Gastroesophageal sphincter (tissue), 4 donors: ENCODE measurements around the gene LRP10. TPM values are rescaled to one million over a fixed set of nuclear protein-coding genes. Genes with fewer than 3 reads are reported as not detected.
"Not testable (repeated sequence)": the region's sequence is repeated elsewhere in the genome, so short reads cannot be mapped to it uniquely, and the experiment has no call there.

Experiments used
- ATAC-seq: fragments of 150-250 bp; one replicate; pipeline ENCODE4 v1.9.1; 2016; ENCODE audit warnings: mild to moderate bottlenecking, moderate library complexity
- H3K27ac ChIP-seq, 4 donors: fragments of 200-600 bp; sonication (generic) in 3 of 4; 1 replicate in 3 of 4; 2 replicates in 1 of 4; pipeline ENCODE4 v1.5.1; 2016 to 2019
- H3K27me3 ChIP-seq: fragments of 200-600 bp; sonication (generic); one replicate; pipeline ENCODE4 v1.5.1; 2019
- H3K36me3 ChIP-seq, 2 donors: fragments of 200-600 bp; sonication (generic); one replicate each; pipeline ENCODE4 v1.5.1; 2019; ENCODE audit warnings: control low read depth in 1 of 2
- H3K4me1 ChIP-seq, 3 donors: fragments of 200-600 bp; sonication (generic); 1 replicate in 2 of 3; 2 replicates in 1 of 3; pipeline ENCODE4 v1.5.1; 2016 to 2019; ENCODE audit warnings: control low read depth in 2 of 3
- H3K4me3 ChIP-seq, 2 donors: fragments of 200-600 bp; sonication (generic); one replicate each; pipeline ENCODE4 v1.5.1; 2019; ENCODE audit warnings: mild to moderate bottlenecking in 1 of 2, moderate library complexity in 1 of 2
- H3K9me3 ChIP-seq, 3 donors: fragments of 200-600 bp; sonication (generic); one replicate each; pipeline ENCODE4 v1.5.1; 2017 to 2019; ENCODE audit warnings: control low read depth in 2 of 3
- EP300 ChIP-seq: sonication (generic); formaldehyde crosslinking; IDR thresholded peaks from one replicate; pipeline ENCODE4 v1.6.1; 2017; ENCODE audit warnings: antibody characterized with exemption, mild to moderate bottlenecking
- POLR2A ChIP-seq, 2 donors: fragments of 450-650 bp; IDR thresholded peaks; one replicate each; pipeline ENCODE4 v1.6.1; 2017; ENCODE audit warnings: antibody characterized with exemption in 2 of 2, mild to moderate bottlenecking in 2 of 2, moderate library complexity in 1 of 2
- POLR2AphosphoS5 ChIP-seq: sonication (generic); formaldehyde crosslinking; IDR thresholded peaks from one replicate; pipeline ENCODE4 v1.6.1; 2017; ENCODE audit warnings: antibody characterized with exemption
- WGBS, 2 donors: methylation state at CpG; one replicate each; pipeline ENCODE4 v1.1.5; 2018; ENCODE audit warnings: low coverage in 1 of 2; 5-methylcytosine and 5-hydroxymethylcytosine counted together
- total RNA-seq, 4 donors: library from RNA; depleted of rRNA; stranded (reverse); fragments of >200 nt; gene quantifications; one replicate each; pipeline ENCODE4 v1.1.0, GENCODE V29; 2016
- TF ChIP-seq, protein P1 (sequence below), 4 experiments: fragments of 200-600 bp in 2 of 4; fragments of 450-650 bp in 2 of 4; sonication (generic) in 1 of 4; IDR thresholded peaks; one replicate each; pipeline ENCODE4 v1.5.1; 2017 to 2019; ENCODE audit warnings: antibody characterized with exemption in 4 of 4, mild to moderate bottlenecking in 2 of 4, moderate library complexity in 2 of 4

Gene LRP10
- total RNA-seq, 4 donors from 2014 or later = 123 to 257 (median 163) TPM

DNA sequence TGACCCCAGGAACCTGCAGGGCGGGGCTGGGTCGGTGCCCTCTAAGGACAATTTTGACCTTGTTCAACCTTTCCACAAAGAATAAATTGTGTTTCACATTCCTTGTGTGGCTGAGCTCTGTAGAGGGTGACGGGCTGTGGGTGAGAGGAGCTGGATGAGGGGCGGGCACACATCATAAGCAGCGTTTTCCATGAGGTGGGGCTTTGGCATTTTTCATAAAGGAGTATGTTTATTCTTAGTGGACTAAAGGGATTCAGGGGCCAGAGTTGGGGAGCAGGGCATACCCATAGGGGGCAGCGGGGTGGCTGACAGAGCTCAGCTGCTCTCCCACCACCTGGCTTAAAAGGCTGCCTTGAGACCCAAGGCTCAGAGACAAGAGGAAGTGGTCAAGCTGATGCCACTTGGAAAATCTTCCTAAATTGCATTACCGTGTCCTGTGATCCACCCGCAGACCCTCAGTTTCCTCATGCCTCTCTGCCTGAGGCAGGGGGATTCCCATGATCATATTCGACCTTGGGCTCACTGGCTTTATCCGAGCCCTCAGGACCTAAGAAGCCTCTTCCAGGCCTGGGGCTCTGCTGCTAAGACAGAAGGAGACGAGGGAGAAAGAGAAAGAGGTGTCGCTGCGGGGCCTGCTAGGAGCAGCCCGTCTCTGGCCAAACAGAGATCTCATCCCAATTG, 23.7 kb upstream of the LRP10 start:
- H3K36me3 ChIP-seq = peaks cover 0 to 43% of the 10 kb centered on the region in 2 donors
- no peaks in the 10 kb centered on the region for H3K9me3 ChIP-seq
- WGBS, 2 donors = 11 to 31% methylated on average over 6 to 8 of the region's 14 CpGs
- H3K27ac ChIP-seq = peak overlapping the region; percentile 66 to 92 (median 88)
- H3K4me3 ChIP-seq = peak overlapping the region in 1 of 2 donors; percentile 18
- TF ChIP-seq, protein P1, sequence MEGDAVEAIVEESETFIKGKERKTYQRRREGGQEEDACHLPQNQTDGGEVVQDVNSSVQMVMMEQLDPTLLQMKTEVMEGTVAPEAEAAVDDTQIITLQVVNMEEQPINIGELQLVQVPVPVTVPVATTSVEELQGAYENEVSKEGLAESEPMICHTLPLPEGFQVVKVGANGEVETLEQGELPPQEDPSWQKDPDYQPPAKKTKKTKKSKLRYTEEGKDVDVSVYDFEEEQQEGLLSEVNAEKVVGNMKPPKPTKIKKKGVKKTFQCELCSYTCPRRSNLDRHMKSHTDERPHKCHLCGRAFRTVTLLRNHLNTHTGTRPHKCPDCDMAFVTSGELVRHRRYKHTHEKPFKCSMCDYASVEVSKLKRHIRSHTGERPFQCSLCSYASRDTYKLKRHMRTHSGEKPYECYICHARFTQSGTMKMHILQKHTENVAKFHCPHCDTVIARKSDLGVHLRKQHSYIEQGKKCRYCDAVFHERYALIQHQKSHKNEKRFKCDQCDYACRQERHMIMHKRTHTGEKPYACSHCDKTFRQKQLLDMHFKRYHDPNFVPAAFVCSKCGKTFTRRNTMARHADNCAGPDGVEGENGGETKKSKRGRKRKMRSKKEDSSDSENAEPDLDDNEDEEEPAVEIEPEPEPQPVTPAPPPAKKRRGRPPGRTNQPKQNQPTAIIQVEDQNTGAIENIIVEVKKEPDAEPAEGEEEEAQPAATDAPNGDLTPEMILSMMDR (IDR thresholded peaks at IDR 0.05) = peak in 1 of 4 experiments; percentile 11
- TF ChIP-seq POLR2AphosphoS5 = no peak
- no peak for TF ChIP-seq POLR2A (IDR thresholded peaks at IDR 0.05)
- no peak for TF ChIP-seq EP300
- no peaks in the 10 kb centered on the region for H3K27me3 ChIP-seq
- no peak for ATAC-seq
- H3K4me1 ChIP-seq = peaks cover 3 to 98% (median 59%) of the 10 kb centered on the region in 3 donors

DNA sequence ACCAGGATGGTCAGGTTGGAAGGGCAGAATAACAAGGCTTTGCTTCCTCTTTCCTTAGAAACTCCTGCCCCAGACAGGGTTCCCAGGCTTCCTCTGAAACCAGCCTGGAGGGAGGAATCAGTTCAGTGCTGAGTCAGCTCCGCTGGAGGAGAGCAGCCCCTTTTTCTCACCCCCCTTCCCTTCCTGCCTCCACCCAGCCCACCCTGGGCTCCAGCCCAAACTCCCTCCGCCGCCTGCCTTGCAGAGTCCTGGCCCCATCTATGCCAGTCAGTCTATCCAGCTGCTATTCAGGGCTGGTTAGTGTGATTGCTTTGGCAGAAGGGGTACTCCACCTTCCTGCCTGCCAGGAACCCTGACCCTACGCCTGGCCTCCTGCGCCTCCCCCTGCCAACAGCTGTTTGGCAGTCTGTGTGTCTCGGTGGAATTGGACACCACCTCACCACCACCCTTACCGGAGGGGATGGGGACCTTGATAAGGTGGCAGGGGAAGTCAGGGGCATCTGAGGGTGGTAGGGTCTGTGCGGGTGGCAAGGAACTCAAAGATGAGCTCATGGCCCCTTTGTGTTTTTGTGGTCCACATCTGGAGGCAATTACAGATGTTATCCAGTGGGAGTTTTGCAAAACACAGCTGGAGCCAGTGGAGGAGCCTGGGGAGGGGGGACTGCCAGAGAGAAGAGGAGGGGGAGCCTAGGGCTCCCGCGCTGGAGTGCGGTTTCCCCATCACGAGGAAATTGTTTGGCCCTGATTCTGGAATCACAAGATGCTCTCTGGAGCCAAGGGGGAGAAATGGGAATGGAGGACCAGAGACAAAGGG, 23.0 kb upstream of the LRP10 start:
- peak; percentile 71 for ATAC-seq
- peak overlapping the region; percentile 66 to 92 (median 88) for H3K27ac ChIP-seq
- peaks cover 3 to 98% (median 64%) of the 10 kb centered on the region in 3 donors for H3K4me1 ChIP-seq
- WGBS, 2 donors = 1 to 19% methylated on average over 5 to 7 of the region's 12 CpGs
- peak overlapping the region in 1 of 2 donors; percentile 18 for H3K4me3 ChIP-seq
- no peaks in the 10 kb centered on the region for H3K27me3 ChIP-seq
- H3K36me3 ChIP-seq = peaks cover 0 to 36% of the 10 kb centered on the region in 2 donors
- H3K9me3 ChIP-seq = no peaks in the 10 kb centered on the region
- TF ChIP-seq POLR2A (IDR thresholded peaks at IDR 0.05) = no peak
- TF ChIP-seq, protein P1 (IDR thresholded peaks at IDR 0.05) = peak in 1 of 4 experiments; percentile 4
- TF ChIP-seq EP300 = no peak
- peak; percentile 51 for TF ChIP-seq POLR2AphosphoS5

DNA sequence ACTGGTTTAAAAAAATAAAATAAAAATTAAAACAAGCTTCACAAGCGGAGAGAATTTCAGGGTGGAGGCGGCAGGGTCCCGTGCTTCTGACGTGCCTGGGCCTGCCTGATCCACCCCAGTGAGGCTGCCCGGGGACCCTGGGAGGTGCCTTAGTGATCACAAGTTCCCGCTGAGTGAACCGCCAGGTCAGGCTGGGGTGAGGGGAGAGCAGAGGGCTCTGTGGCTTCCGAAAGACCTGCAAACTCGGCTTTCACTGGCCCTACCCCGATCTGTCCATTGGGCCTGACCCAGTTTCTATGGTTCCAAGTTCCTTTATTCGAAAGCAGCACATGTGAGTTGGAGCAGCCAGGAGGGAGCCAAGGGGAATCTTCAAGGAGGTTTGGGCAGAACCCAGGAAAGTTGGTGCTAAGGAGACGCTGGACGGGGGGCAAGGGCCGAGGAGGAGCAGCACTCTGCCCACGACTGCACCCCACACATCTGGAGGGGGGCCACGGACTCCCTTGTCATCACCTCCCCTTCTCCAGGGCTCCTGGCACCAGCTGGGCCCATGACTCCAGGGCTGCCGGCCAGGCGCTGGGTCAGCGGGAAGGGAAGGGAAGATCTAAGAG, 22.2 kb upstream of the LRP10 start:
- H3K36me3 ChIP-seq = peaks cover 0 to 28% of the 10 kb centered on the region in 2 donors
- no peaks in the 10 kb centered on the region for H3K9me3 ChIP-seq
- peak; percentile 39 for ATAC-seq
- TF ChIP-seq POLR2AphosphoS5 = peak; percentile 41
- no peak for TF ChIP-seq POLR2A (IDR thresholded peaks at IDR 0.05)
- TF ChIP-seq EP300 = no peak
- TF ChIP-seq, protein P1 (IDR thresholded peaks at IDR 0.05) = no peak
- no peaks in the 10 kb centered on the region for H3K27me3 ChIP-seq
- peak overlapping the region; percentile 66 to 92 (median 88) for H3K27ac ChIP-seq
- WGBS, 2 donors = 8 to 57% methylated on average over 6 to 7 of the region's 19 CpGs
- H3K4me3 ChIP-seq = peak overlapping the region in 1 of 2 donors; percentile 13
- peaks cover 3 to 94% (median 64%) of the 10 kb centered on the region in 3 donors for H3K4me1 ChIP-seq

DNA sequence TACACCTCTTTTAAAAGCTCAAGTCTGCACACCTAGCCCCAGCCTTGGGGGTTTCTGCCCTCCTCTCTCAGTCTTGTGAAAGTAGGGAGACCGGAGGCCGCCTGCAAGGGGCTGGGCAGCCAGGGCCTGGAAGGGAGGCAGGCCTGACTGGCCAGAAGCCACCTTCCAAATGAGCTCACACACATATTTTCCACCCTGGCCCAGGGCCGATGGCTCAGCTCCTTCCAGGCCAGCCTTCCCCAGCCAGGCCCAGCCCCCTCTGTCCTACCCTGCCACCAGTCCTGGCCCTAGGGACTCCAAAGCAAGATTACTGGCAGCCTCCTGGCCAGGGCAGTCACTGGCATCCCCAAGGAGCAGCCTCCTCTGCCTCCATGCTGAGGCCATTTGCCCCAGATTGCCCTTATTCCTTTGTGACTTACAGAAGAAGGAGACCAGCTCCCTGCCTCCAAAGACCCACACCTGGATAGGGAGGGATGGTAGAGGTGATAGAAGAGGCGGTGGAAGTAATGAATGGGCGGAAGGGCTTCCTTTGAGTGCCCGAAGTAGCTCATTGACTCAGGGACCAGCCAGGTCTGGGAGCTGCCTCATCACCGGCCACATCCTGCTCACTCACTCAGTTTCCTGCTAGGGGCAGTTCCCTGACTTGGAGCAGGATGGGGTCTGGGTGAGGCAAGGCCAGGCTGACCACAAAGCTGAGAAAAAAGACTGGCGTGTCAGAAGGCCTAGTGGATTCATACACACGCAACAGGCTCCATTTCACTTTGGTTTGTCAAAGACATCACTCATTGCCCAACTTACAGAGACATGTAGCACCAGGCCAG, 20.4 kb upstream of the LRP10 start:
- peaks cover 3 to 76% (median 62%) of the 10 kb centered on the region in 3 donors for H3K4me1 ChIP-seq
- peak overlapping the region; percentile 47 to 92 (median 88) for H3K27ac ChIP-seq
- TF ChIP-seq POLR2A (IDR thresholded peaks at IDR 0.05) (no peak), POLR2AphosphoS5 (peak; percentile 86), EP300 (no peak)
- TF ChIP-seq, protein P1 (IDR thresholded peaks at IDR 0.05) = peak in 1 of 4 experiments; percentile 12
- H3K27me3 ChIP-seq = no peaks in the 10 kb centered on the region
- no peaks in the 10 kb centered on the region for H3K9me3 ChIP-seq
- peak; percentile 75 for ATAC-seq
- WGBS, 2 donors = 5 to 57% methylated on average over 3 to 4 of the region's 9 CpGs
- H3K36me3 ChIP-seq = peaks cover 0 to 10% of the 10 kb centered on the region in 2 donors
- peak overlapping the region in 1 of 2 donors; percentile 1 for H3K4me3 ChIP-seq

DNA sequence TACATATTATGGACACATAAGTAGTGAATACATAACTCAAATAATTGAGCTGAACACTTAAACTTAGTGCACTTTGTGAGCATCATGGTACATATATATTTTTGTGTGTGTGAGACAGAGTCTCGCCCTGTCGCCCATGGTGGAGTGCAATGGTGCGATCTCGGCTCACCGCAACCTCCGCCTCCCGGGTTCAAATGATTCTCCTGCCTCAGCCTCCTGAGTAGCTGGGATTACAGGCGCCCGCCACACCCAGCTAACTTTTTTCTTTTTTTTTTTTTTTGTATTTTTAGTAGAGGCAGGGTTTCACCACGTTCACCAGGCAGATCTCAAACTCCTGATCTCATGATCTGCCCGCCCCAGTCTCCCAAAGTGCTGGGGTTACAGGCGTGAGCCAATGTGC, 19.4 kb upstream of the LRP10 start:
- not testable (repeated sequence) for H3K36me3 ChIP-seq, ATAC-seq, H3K9me3 ChIP-seq, H3K27me3 ChIP-seq, H3K4me3 ChIP-seq
- Histone ChIP-seq H3K27ac (peak overlapping the region in 3 of 4 donors; percentile 86 to 92 (median 90)), H3K4me1 (peaks cover 3 to 65% (median 51%) of the 10 kb centered on the region in 3 donors)
- 81 to 86% methylated on average over 7 to 8 of the region's 12 CpGs for WGBS, 2 donors
